Fibroblast of lung (primary cell): ENCODE measurements around the gene LCN1. TPM values are rescaled to one million over a fixed set of nuclear protein-coding genes. Genes with fewer than 3 reads are reported as not detected.

Source experiments
- DNase-seq, 2 donors: peaks; one replicate each; pipeline versions ENCODE4 v3.0.0 to v3.0.0-alpha.2; 2010; ENCODE audit warnings: low read depth in 2 of 2
- H2AFZ ChIP-seq: 2 replicates; pipeline ENCODE4 v1.5.1; 2012; ENCODE audit warnings: low read length, control low read depth, inconsistent platforms
- H3K27ac ChIP-seq: 2 replicates; pipeline ENCODE4 v1.5.1; 2011; ENCODE audit warnings: low read length, control low read depth; ENCODE audit not compliant: insufficient read depth
- H3K27me3 ChIP-seq: 2 replicates; pipeline ENCODE4 v1.5.1; 2011; ENCODE audit warnings: mild to moderate bottlenecking, low read length; ENCODE audit not compliant: control insufficient read depth, insufficient read depth
- H3K36me3 ChIP-seq: 2 replicates; pipeline ENCODE4 v1.5.1; 2011; ENCODE audit warnings: low read length; ENCODE audit not compliant: control insufficient read depth, insufficient read depth
- H3K4me1 ChIP-seq: 2 replicates; pipeline ENCODE4 v1.5.1; 2011; ENCODE audit warnings: low read length; ENCODE audit not compliant: control insufficient read depth, insufficient read depth; ENCODE audit errors: extremely low read depth
- H3K4me2 ChIP-seq: 2 replicates; pipeline ENCODE4 v1.5.1; 2011; ENCODE audit warnings: low read length, control low read depth; ENCODE audit not compliant: insufficient read depth; ENCODE audit errors: extremely low read depth
- H3K4me3 ChIP-seq, 4 experiments: fragments of 200-600 bp in 1 of 4; sonication (generic) in 1 of 4; replicated peaks in 1 of 4; 2 replicates each; pipeline ENCODE4 v1.5.1; 2011 to 2016; ENCODE audit warnings: low read length in 4 of 4, low read depth in 3 of 4, mild to moderate bottlenecking in 3 of 4, control low read depth in 2 of 4, inconsistent platforms in 1 of 4, mixed read lengths in 1 of 4; ENCODE audit not compliant: insufficient read depth in 1 of 4; ENCODE audit errors: control extremely low read depth in 1 of 4
- H3K79me2 ChIP-seq: 2 replicates; pipeline ENCODE4 v1.5.1; 2012; ENCODE audit warnings: mild to moderate bottlenecking, low read length, inconsistent platforms; ENCODE audit not compliant: control insufficient read depth, insufficient read depth
- H3K9ac ChIP-seq: 2 replicates; pipeline ENCODE4 v1.5.1; 2011; ENCODE audit warnings: mild to moderate bottlenecking, low read length, control low read depth; ENCODE audit not compliant: insufficient read depth
- H3K9me3 ChIP-seq: 2 replicates; pipeline ENCODE4 v1.5.1; 2012; ENCODE audit warnings: low read depth, low read length; ENCODE audit not compliant: control insufficient read depth, insufficient read depth
- H4K20me1 ChIP-seq: 2 replicates; pipeline ENCODE4 v1.5.1; 2011; ENCODE audit warnings: low read length; ENCODE audit not compliant: control insufficient read depth, insufficient read depth; ENCODE audit errors: extremely low read depth
- CTCF ChIP-seq, 2 donors: IDR thresholded peaks in 1 of 2; conservative IDR thresholded peaks in 1 of 2; 1 replicate in 1 of 2; 2 replicates in 1 of 2; pipeline ENCODE4 v1.5.1; 2011 to 2012; ENCODE audit warnings: low read length in 2 of 2, control low read depth in 1 of 2, inconsistent platforms in 1 of 2, low read depth in 1 of 2, mild to moderate bottlenecking in 1 of 2
- EZH2 ChIP-seq: IDR thresholded peaks from 2 replicates; pipeline ENCODE4 v1.5.1; 2012; ENCODE audit warnings: low read length, control low read depth, mild to moderate bottlenecking; ENCODE audit errors: missing control alignments
- polyA plus RNA-seq, 2 donors: library from polyadenylated mRNA; depleted of rRNA in 1 of 2; stranded (reverse) in 1 of 2; unstranded in 1 of 2; fragments of >200 nt; gene quantifications; 2 replicates each; pipeline ENCODE4 v1.2.1, GENCODE V29; 2011 to 2012; ENCODE audit warnings: missing spikeins in 1 of 2
- total RNA-seq: library from RNA; depleted of rRNA; stranded (reverse); fragments of >200 nt; gene quantifications from 2 replicates; pipeline ENCODE4 v1.2.1, GENCODE V29; 2014

The LCN1 gene
- total and polyA plus RNA-seq, 2 donors (not counting 1 experiment from before 2014, with no cell fraction given): not detected

GRCh38 chr9:135509458-135509857 is 11.8 kb upstream of the LCN1 start:
- Histone ChIP-seq H4K20me1 (no peaks in the 10 kb centered on the region), H3K36me3 (peaks cover 8% of the 10 kb centered on the region), H3K9me3 (no peaks in the 10 kb centered on the region), H3K4me1 (peaks cover 2% of the 10 kb centered on the region), H3K79me2 (no peaks in the 10 kb centered on the region), H3K4me3 (no peak overlapping the region), H3K9ac (no peak overlapping the region), H3K27me3 (no peaks in the 10 kb centered on the region), H2AFZ (no peak overlapping the region), H3K27ac (no peak overlapping the region), H3K4me2 (no peak overlapping the region)
- no peak for TF ChIP-seq CTCF (conservative IDR thresholded peaks at IDR 0.05 in 1 of 2, IDR thresholded peaks at IDR 0.05 in 1 of 2; ENCODE audit: low read depth in 1 of 2, low read length in 2 of 2)
- TF ChIP-seq EZH2: no peak
- no peak for DNase-seq

GRCh38 chr9:135512241-135512603 is 9.0 kb upstream of the LCN1 start:
- H2AFZ ChIP-seq: no peak overlapping the region
- H3K4me3 ChIP-seq: no peak overlapping the region
- H3K4me2 ChIP-seq: no peak overlapping the region
- no peak for TF ChIP-seq EZH2
- no peak for TF ChIP-seq CTCF (conservative IDR thresholded peaks at IDR 0.05 in 1 of 2, IDR thresholded peaks at IDR 0.05 in 1 of 2; ENCODE audit: low read depth in 1 of 2, low read length in 2 of 2)
- H4K20me1 ChIP-seq: no peaks in the 10 kb centered on the region
- no peaks in the 10 kb centered on the region for H3K9me3 ChIP-seq
- peaks cover 2% of the 10 kb centered on the region for H3K4me1 ChIP-seq
- no peak overlapping the region for H3K9ac ChIP-seq
- no peaks in the 10 kb centered on the region for H3K36me3 ChIP-seq
- H3K27ac ChIP-seq: no peak overlapping the region
- no peak for DNase-seq
- H3K79me2 ChIP-seq: no peaks in the 10 kb centered on the region
- H3K27me3 ChIP-seq: no peaks in the 10 kb centered on the region

- Histone ChIP-seq H2AFZ (no peak overlapping the region), H3K4me2 (no peak overlapping the region), H3K9ac (no peak overlapping the region), H3K27ac (no peak overlapping the region), H3K4me1 (peaks cover 2% of the 10 kb centered on the region), H3K9me3 (no peaks in the 10 kb centered on the region), H3K4me3 (no peak overlapping the region), H4K20me1 (no peaks in the 10 kb centered on the region), H3K27me3 (no peaks in the 10 kb centered on the region), H3K79me2 (no peaks in the 10 kb centered on the region), H3K36me3 (no peaks in the 10 kb centered on the region)
- TF ChIP-seq CTCF (conservative IDR thresholded peaks at IDR 0.05 in 1 of 2, IDR thresholded peaks at IDR 0.05 in 1 of 2; ENCODE audit: low read depth in 1 of 2, low read length in 2 of 2) (no peak), EZH2 (no peak)
- DNase-seq: peak in 1 of 2 donors; percentile 40
These were observed 8.3 kb upstream of the LCN1 start for GRCh38 chr9:135512904-135513303.
